ENCODE results near the gene DCTPP1.
A peak's percentile ranks its signal among the peaks of the same experiment; 100 is the strongest.

The DCTPP1 gene

DNA sequence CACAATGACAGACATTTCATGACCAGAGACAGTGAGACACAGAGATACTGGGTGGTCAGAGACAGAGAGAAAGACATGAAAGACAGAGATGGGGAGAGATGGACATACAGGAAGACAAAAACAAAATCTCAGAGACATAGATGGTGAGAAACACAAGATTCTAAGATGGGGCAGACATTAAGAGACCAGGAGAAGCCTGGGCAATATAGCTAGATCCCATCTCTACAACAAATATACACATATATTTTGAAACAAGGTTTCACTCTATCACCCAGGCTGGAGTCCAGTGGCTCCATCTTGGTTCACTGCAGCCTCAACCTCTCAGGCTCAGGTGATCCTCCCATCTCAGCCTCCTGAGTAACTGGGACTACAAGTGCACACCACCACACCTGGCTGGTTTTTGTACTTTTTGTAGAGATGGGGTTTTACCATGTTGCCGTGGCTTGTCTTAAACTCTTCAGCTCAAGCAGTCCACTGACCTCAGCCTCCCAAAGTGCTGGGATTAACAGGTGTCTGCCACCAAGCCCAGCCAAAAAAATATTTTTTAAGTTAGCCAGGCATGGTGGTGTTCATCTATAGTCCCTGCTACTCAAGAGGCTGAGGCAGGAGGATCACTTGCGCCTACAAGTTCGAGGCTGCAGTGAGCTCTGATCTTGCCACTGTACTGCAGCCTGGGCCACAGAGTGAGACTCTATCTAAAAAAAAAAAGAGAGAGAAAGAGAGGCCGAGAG, 49.6 kb downstream of the DCTPP1 start:
- Histone ChIP-seq H2BK15ac (replicated peaks; ENCODE audit: low read depth) (no peak overlapping the region), H4K8ac (ENCODE audit: low read depth, low read length) (no peak overlapping the region), H3K4me3 (ENCODE audit: low read length) (no peak overlapping the region), H2BK5ac (ENCODE audit: low read length) (no peak overlapping the region), H3K9ac (ENCODE audit: low read length) (no peak overlapping the region), H2BK120ac (ENCODE audit: low read depth, low read length) (no peak overlapping the region), H3K36me3 (ENCODE audit: control insufficient read depth, insufficient read depth, low read length) (no peaks in the 10 kb centered on the region), H3K79me2 (ENCODE audit: control insufficient read depth, insufficient read depth, low read length) (no peaks in the 10 kb centered on the region), H3K27me3 (ENCODE audit: insufficient read depth, low read length, poor library complexity) (no peaks in the 10 kb centered on the region), H3K18ac (ENCODE audit: low read length) (no peak overlapping the region), H3K56ac (ENCODE audit: low read length) (no peak overlapping the region), H4K5ac (ENCODE audit: low read length) (no peak overlapping the region), H3K4me1 (ENCODE audit: control insufficient read depth, low read depth, low read length) (peaks cover 3% of the 10 kb centered on the region), H3K4ac (ENCODE audit: low read depth, low read length) (no peak overlapping the region), H3K27ac (ENCODE audit: low read depth, low read length) (no peak overlapping the region), H3K79me1 (ENCODE audit: low read length) (no peaks in the 10 kb centered on the region), H3K4me2 (ENCODE audit: low read length) (no peak overlapping the region), H3K23ac (ENCODE audit: low read length) (no peak overlapping the region), H2AK5ac (ENCODE audit: low read length) (no peak overlapping the region)
- no peak for DNase-seq
- WGBS (ENCODE audit: extremely low coverage, insufficient coverage, low lambda C conversion rate), result no CpG with 5 or more reads among the region's 4 CpGs

DNA sequence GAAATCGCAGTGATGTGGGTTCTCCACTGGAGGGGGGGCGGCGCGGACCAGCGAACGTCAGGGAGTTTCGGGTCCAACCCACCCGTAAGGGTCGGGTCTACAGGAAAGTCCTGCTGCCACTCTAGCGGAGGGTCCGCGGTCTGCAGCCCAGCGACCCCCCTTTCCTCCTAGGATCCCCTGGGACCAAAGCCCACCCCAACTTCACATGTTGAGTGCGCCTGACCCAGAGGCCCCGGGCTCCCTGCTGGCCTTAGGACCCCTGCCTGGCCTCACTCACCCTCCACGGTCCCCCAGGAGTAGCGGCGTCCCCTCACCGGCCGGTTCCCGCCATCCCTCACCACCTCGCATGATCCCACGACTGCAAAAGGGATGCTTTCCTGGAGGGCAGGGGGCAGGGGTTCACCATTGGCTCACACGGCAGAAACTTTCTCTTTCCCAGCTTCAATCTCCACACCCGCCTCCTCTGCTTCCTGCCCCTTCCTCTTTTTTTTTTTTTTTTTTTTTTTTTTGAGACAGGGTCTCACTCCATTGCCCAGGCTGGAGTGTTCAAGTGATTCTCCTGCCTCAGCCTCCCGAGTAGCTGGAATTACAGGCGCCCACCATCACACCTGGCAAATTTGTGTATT, 50.6 kb downstream of the DCTPP1 start:
- Histone ChIP-seq H3K56ac (ENCODE audit: low read length) (peak overlapping the region; percentile 94), H4K5ac (ENCODE audit: low read length) (no peak overlapping the region), H3K9ac (ENCODE audit: low read length) (peak overlapping the region; percentile 89), H3K4ac (ENCODE audit: low read depth, low read length) (peak overlapping the region; percentile 40), H3K4me1 (ENCODE audit: control insufficient read depth, low read depth, low read length) (peaks cover 3% of the 10 kb centered on the region), H3K27me3 (ENCODE audit: insufficient read depth, low read length, poor library complexity) (no peaks in the 10 kb centered on the region), H3K27ac (ENCODE audit: low read depth, low read length) (peak overlapping the region; percentile 60), H3K18ac (ENCODE audit: low read length) (no peak overlapping the region), H3K36me3 (ENCODE audit: control insufficient read depth, insufficient read depth, low read length) (no peaks in the 10 kb centered on the region), H3K79me1 (ENCODE audit: low read length) (no peaks in the 10 kb centered on the region), H2AK5ac (ENCODE audit: low read length) (no peak overlapping the region), H4K8ac (ENCODE audit: low read depth, low read length) (no peak overlapping the region), H2BK15ac (replicated peaks; ENCODE audit: low read depth) (no peak overlapping the region), H3K23ac (ENCODE audit: low read length) (peak overlapping the region; percentile 94), H3K4me2 (ENCODE audit: low read length) (peak overlapping the region; percentile 91), H2BK5ac (ENCODE audit: low read length) (no peak overlapping the region), H3K4me3 (ENCODE audit: low read length) (peak overlapping the region; percentile 65), H3K79me2 (ENCODE audit: control insufficient read depth, insufficient read depth, low read length) (no peaks in the 10 kb centered on the region), H2BK120ac (ENCODE audit: low read depth, low read length) (no peak overlapping the region)
- no CpG with 5 or more reads among the region's 27 CpGs for WGBS (ENCODE audit: extremely low coverage, insufficient coverage, low lambda C conversion rate)
- no peak for DNase-seq

GRCh38 chr16:30378236-30379157, 51.3 kb downstream of the DCTPP1 start:
- no CpG with 5 or more reads among the region's 67 CpGs for WGBS (ENCODE audit: extremely low coverage, insufficient coverage, low lambda C conversion rate)
- Histone ChIP-seq H3K79me1 (ENCODE audit: low read length) (no peaks in the 10 kb centered on the region), H2BK5ac (ENCODE audit: low read length) (peak overlapping the region; percentile 4), H3K36me3 (ENCODE audit: control insufficient read depth, insufficient read depth, low read length) (no peaks in the 10 kb centered on the region), H3K56ac (ENCODE audit: low read length) (peak overlapping the region; percentile 94), H3K18ac (ENCODE audit: low read length) (peak overlapping the region; percentile 1), H3K9ac (ENCODE audit: low read length) (peak overlapping the region; percentile 89), H3K27me3 (ENCODE audit: insufficient read depth, low read length, poor library complexity) (no peaks in the 10 kb centered on the region), H3K4me3 (ENCODE audit: low read length) (peak overlapping the region; percentile 65), H2BK120ac (ENCODE audit: low read depth, low read length) (no peak overlapping the region), H3K23ac (ENCODE audit: low read length) (peak overlapping the region; percentile 94), H3K4ac (ENCODE audit: low read depth, low read length) (peak overlapping the region; percentile 40), H2BK15ac (replicated peaks; ENCODE audit: low read depth) (no peak overlapping the region), H3K4me1 (ENCODE audit: control insufficient read depth, low read depth, low read length) (peaks cover 3% of the 10 kb centered on the region), H3K4me2 (ENCODE audit: low read length) (peak overlapping the region; percentile 91), H4K8ac (ENCODE audit: low read depth, low read length) (no peak overlapping the region), H4K5ac (ENCODE audit: low read length) (no peak overlapping the region), H3K79me2 (ENCODE audit: control insufficient read depth, insufficient read depth, low read length) (no peaks in the 10 kb centered on the region), H2AK5ac (ENCODE audit: low read length) (no peak overlapping the region), H3K27ac (ENCODE audit: low read depth, low read length) (peak overlapping the region; percentile 76)
- DNase-seq, result peak; percentile 99

GRCh38 chr16:30377812-30378235, 52.0 kb downstream of the DCTPP1 start:
- DNase-seq, result peak; percentile 95
- no peaks in the 10 kb centered on the region for H3K79me2 ChIP-seq (ENCODE audit: control insufficient read depth, insufficient read depth, low read length)
- no peak overlapping the region for H2BK15ac ChIP-seq (replicated peaks; ENCODE audit: low read depth)

GRCh38 chr16:30377050-30377811, 52.6 kb downstream of the DCTPP1 start:
- H3K56ac ChIP-seq (ENCODE audit: low read length), result peak overlapping the region; percentile 95
- peak overlapping the region; percentile 3 for H2BK5ac ChIP-seq (ENCODE audit: low read length)
- H3K4ac ChIP-seq (ENCODE audit: low read depth, low read length), result peak overlapping the region; percentile 46
- peak overlapping the region; percentile 84 for H4K8ac ChIP-seq (ENCODE audit: low read depth, low read length)
- no peak overlapping the region for H3K23ac ChIP-seq (ENCODE audit: low read length)
- H2AK5ac ChIP-seq (ENCODE audit: low read length), result no peak overlapping the region
- H3K79me1 ChIP-seq (ENCODE audit: low read length), result no peaks in the 10 kb centered on the region
- no CpG with 5 or more reads among the region's 29 CpGs for WGBS (ENCODE audit: extremely low coverage, insufficient coverage, low lambda C conversion rate)
- peak; percentile 75 for DNase-seq
- peak overlapping the region; percentile 15 for H3K4me2 ChIP-seq (ENCODE audit: low read length)
- H2BK120ac ChIP-seq (ENCODE audit: low read depth, low read length), result no peak overlapping the region
- no peak overlapping the region for H3K4me3 ChIP-seq (ENCODE audit: low read length)
- H3K27me3 ChIP-seq (ENCODE audit: insufficient read depth, low read length, poor library complexity), result no peaks in the 10 kb centered on the region
- H3K4me1 ChIP-seq (ENCODE audit: control insufficient read depth, low read depth, low read length), result peaks cover 3% of the 10 kb centered on the region
- H3K18ac ChIP-seq (ENCODE audit: low read length), result peak overlapping the region; percentile 62
- H4K5ac ChIP-seq (ENCODE audit: low read length), result peak overlapping the region; percentile 63
- no peaks in the 10 kb centered on the region for H3K36me3 ChIP-seq (ENCODE audit: control insufficient read depth, insufficient read depth, low read length)
- peak overlapping the region; percentile 85 for H3K9ac ChIP-seq (ENCODE audit: low read length)
- no peak overlapping the region for H2BK15ac ChIP-seq (replicated peaks; ENCODE audit: low read depth)
- peak overlapping the region; percentile 99 for H3K27ac ChIP-seq (ENCODE audit: low read depth, low read length)
- H3K79me2 ChIP-seq (ENCODE audit: control insufficient read depth, insufficient read depth, low read length), result no peaks in the 10 kb centered on the region

More at GRCh38 chr16:30377812-30378235, 52.0 kb downstream of the DCTPP1 start:
- Histone ChIP-seq H3K18ac (ENCODE audit: low read length) (peak overlapping the region; percentile 95), H2BK120ac (ENCODE audit: low read depth, low read length) (no peak overlapping the region), H3K9ac (ENCODE audit: low read length) (peak overlapping the region; percentile 85), H3K27me3 (ENCODE audit: insufficient read depth, low read length, poor library complexity) (no peaks in the 10 kb centered on the region), H3K56ac (ENCODE audit: low read length) (peak overlapping the region; percentile 95), H3K4me1 (ENCODE audit: control insufficient read depth, low read depth, low read length) (peaks cover 3% of the 10 kb centered on the region), H3K27ac (ENCODE audit: low read depth, low read length) (peak overlapping the region; percentile 99), H4K5ac (ENCODE audit: low read length) (no peak overlapping the region), H2AK5ac (ENCODE audit: low read length) (no peak overlapping the region), H3K79me1 (ENCODE audit: low read length) (no peaks in the 10 kb centered on the region), H2BK5ac (ENCODE audit: low read length) (peak overlapping the region; percentile 80), H4K8ac (ENCODE audit: low read depth, low read length) (no peak overlapping the region), H3K4me2 (ENCODE audit: low read length) (peak overlapping the region; percentile 61), H3K36me3 (ENCODE audit: control insufficient read depth, insufficient read depth, low read length) (no peaks in the 10 kb centered on the region), H3K4me3 (ENCODE audit: low read length) (peak overlapping the region; percentile 43), H3K23ac (ENCODE audit: low read length) (no peak overlapping the region), H3K4ac (ENCODE audit: low read depth, low read length) (peak overlapping the region; percentile 93)
- WGBS (ENCODE audit: extremely low coverage, insufficient coverage, low lambda C conversion rate), result no CpG with 5 or more reads among the region's 39 CpGs
